BLaER1 (cell line): Measurements from ENCODE around the gene PPP1R14C.

Experiments used
- H3K27ac ChIP-seq: shearing (Covaris generic); formaldehyde crosslinking; 2 replicates; pipeline ENCODE4 v1.8.1; 2022
- H3K27me3 ChIP-seq: shearing (Covaris generic); formaldehyde crosslinking; 2 replicates; pipeline ENCODE4 v1.8.1; 2022
- H3K36me3 ChIP-seq: shearing (Covaris generic); formaldehyde crosslinking; 2 replicates; pipeline ENCODE4 v1.8.1; 2022
- H3K4me1 ChIP-seq: shearing (Covaris generic); formaldehyde crosslinking; 2 replicates; pipeline ENCODE4 v1.8.1; 2022
- H3K4me2 ChIP-seq: shearing (Covaris generic); formaldehyde crosslinking; 2 replicates; pipeline ENCODE4 v1.8.1; 2022
- H3K4me3 ChIP-seq: shearing (Covaris generic); formaldehyde crosslinking; 2 replicates; pipeline ENCODE4 v1.8.1; 2022
- H3K9ac ChIP-seq: shearing (Covaris generic); formaldehyde crosslinking; 2 replicates; pipeline ENCODE4 v1.8.1; 2022
- H3K9me3 ChIP-seq: shearing (Covaris generic); formaldehyde crosslinking; 2 replicates; pipeline ENCODE4 v1.8.1; 2022
- H4K20me1 ChIP-seq: shearing (Covaris generic); formaldehyde crosslinking; 2 replicates; pipeline ENCODE4 v1.8.1; 2022
- Cebpa-rat ChIP-seq: shearing (Covaris generic); IDR thresholded peaks from 2 replicates; pipeline ENCODE4 v1.8.1; 2022

Gene PPP1R14C

DNA sequence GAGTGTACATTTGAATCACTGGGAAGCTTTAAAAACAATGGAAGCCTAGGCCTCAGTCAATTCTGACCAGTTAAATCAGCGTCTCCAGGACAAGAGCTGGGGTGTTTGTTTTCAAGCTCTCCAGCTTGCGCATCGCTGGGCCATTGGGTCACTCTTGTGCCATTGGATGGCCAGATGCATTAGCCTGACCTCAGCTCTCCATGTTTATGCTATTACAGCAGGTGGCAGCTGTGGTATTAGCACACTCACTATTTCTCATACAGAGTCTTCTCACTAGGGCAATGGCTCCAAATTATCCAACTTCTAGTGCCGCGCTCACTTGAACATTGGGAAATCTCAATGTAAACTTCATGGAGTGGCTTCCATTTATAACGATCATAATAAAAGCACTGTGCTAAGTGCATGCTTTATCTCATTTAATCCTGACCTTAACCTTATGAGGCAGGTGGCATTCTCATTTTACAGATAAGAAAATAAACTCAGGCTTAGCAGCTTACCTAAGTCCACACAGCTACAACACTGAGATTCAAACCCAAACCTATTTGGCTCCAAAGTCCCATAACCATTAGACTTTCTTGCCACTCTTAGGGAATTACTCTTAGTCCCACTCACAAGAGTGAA, 108.8 kb downstream of the PPP1R14C start:
- H3K9me3 ChIP-seq, result peaks cover 10% of the 10 kb centered on the region
- H3K4me2 ChIP-seq, result no peak overlapping the region
- H3K27ac ChIP-seq, result no peak overlapping the region
- H3K27me3 ChIP-seq, result no peaks in the 10 kb centered on the region
- H3K4me1 ChIP-seq, result no peaks in the 10 kb centered on the region
- H3K36me3 ChIP-seq, result peaks cover 6% of the 10 kb centered on the region; the same call in 1 of the 2 replicates
- no peak overlapping the region for H3K4me3 ChIP-seq
- H3K9ac ChIP-seq, result no peak overlapping the region
- no peak for TF ChIP-seq Cebpa-rat
- no peaks in the 10 kb centered on the region for H4K20me1 ChIP-seq

GRCh38 chr6:150252714-150253444, 110.0 kb downstream of the PPP1R14C start:
- H3K4me3 ChIP-seq, result no peak overlapping the region
- H3K36me3 ChIP-seq, result peaks cover 6% of the 10 kb centered on the region; the same call in 1 of the 2 replicates
- no peaks in the 10 kb centered on the region for H4K20me1 ChIP-seq
- H3K4me1 ChIP-seq, result no peaks in the 10 kb centered on the region
- no peak overlapping the region for H3K9ac ChIP-seq
- no peak overlapping the region for H3K27ac ChIP-seq
- peaks cover 4% of the 10 kb centered on the region for H3K9me3 ChIP-seq
- no peak overlapping the region for H3K4me2 ChIP-seq
- TF ChIP-seq Cebpa-rat, result no peak
- H3K27me3 ChIP-seq, result no peaks in the 10 kb centered on the region

- Histone ChIP-seq H4K20me1 (no peaks in the 10 kb centered on the region), H3K4me2 (no peak overlapping the region), H3K4me1 (no peaks in the 10 kb centered on the region), H3K4me3 (no peak overlapping the region), H3K27ac (no peak overlapping the region), H3K9ac (no peak overlapping the region), H3K9me3 (peaks cover 4% of the 10 kb centered on the region; the same call in 1 of the 2 replicates), H3K36me3 (0 out of 2 replicates have a peak, but pooled peaks cover 6% of the 10 kb centered on the region), H3K27me3 (no peaks in the 10 kb centered on the region)
- no peak for TF ChIP-seq Cebpa-rat
These were observed 110.6 kb downstream of the PPP1R14C start for GRCh38 chr6:150253489-150253888.

- no peak overlapping the region for H3K27ac ChIP-seq
- H3K4me1 ChIP-seq, result no peaks in the 10 kb centered on the region
- H4K20me1 ChIP-seq, result no peaks in the 10 kb centered on the region
- peaks cover 5% of the 10 kb centered on the region; the same call in 1 of the 2 replicates for H3K9me3 ChIP-seq
- 0 out of 2 replicates have a peak, but pooled peaks cover 6% of the 10 kb centered on the region for H3K36me3 ChIP-seq
- no peak overlapping the region for H3K9ac ChIP-seq
- H3K4me2 ChIP-seq, result no peak overlapping the region
- H3K27me3 ChIP-seq, result no peaks in the 10 kb centered on the region
- TF ChIP-seq Cebpa-rat, result no peak
- H3K4me3 ChIP-seq, result no peak overlapping the region
These were observed 111.9 kb downstream of the PPP1R14C start for GRCh38 chr6:150254770-150255169.

DNA sequence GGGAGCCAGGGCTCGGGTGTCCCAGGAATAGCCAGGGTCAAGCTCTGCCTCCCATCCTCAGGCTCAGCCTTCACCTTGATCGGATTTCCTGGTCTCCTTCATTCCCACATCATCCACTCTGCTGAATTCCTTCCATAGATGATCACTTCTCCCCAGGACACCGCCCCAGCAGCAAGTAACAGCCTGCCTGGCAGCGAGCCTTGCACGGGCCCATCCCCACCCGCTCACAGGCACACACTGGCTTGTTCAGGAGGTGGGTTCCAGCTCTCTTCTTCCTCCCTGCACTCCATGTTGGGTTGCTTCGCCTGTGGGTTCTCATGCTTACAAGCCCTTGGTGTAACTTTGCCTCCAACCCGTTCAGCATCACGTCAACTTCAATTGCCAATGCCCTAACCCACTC, 113.0 kb downstream of the PPP1R14C start:
- Histone ChIP-seq H3K4me3 (no peak overlapping the region), H3K27me3 (no peaks in the 10 kb centered on the region), H3K9me3 (peaks cover 5% of the 10 kb centered on the region; the same call in 1 of the 2 replicates), H3K4me1 (no peaks in the 10 kb centered on the region), H4K20me1 (no peaks in the 10 kb centered on the region), H3K9ac (no peak overlapping the region), H3K4me2 (no peak overlapping the region), H3K27ac (no peak overlapping the region), H3K36me3 (no peaks in the 10 kb centered on the region)
- no peak for TF ChIP-seq Cebpa-rat

GRCh38 chr6:150256618-150257272, 113.9 kb downstream of the PPP1R14C start:
- TF ChIP-seq Cebpa-rat, result no peak
- Histone ChIP-seq H3K36me3 (no peaks in the 10 kb centered on the region), H3K9ac (no peak overlapping the region), H3K27me3 (no peaks in the 10 kb centered on the region), H3K4me2 (no peak overlapping the region), H3K4me3 (no peak overlapping the region), H3K4me1 (no peaks in the 10 kb centered on the region), H3K9me3 (peaks cover 5% of the 10 kb centered on the region; the same call in 1 of the 2 replicates), H3K27ac (no peak overlapping the region), H4K20me1 (no peaks in the 10 kb centered on the region)

DNA sequence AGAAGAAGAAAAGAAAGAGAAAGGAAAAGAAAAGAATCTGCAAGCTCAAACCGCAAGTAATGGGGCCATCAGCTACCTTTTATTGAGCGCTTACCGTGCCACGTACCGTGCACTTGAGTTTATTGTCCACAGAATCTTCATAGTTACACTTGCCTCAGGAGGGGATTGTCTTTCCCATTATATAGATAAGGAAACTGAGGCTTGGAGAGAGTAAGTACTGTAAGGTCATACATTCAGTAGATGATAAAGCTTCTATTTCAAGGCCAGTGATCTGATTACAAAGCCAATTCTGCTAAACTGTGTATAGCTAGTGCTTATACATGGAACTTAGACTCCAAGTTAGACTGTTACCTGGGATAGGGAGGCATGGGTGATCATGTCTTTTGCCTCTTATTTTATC, 115.5 kb downstream of the PPP1R14C start:
- Histone ChIP-seq H3K36me3 (no peaks in the 10 kb centered on the region), H3K27ac (no peak overlapping the region), H3K4me3 (no peak overlapping the region)

GRCh38 chr6:150260931-150261330, 118.1 kb downstream of the PPP1R14C start:
- Histone ChIP-seq H3K27me3 (no peaks in the 10 kb centered on the region), H3K36me3 (no peaks in the 10 kb centered on the region), H3K4me3 (no peak overlapping the region), H3K4me1 (no peaks in the 10 kb centered on the region), H3K27ac (no peak overlapping the region), H3K9me3 (peaks cover 5% of the 10 kb centered on the region; the same call in 1 of the 2 replicates), H3K9ac (no peak overlapping the region), H3K4me2 (no peak overlapping the region), H4K20me1 (no peaks in the 10 kb centered on the region)
- TF ChIP-seq Cebpa-rat, result no peak

More for the DNA sequence above, 115.5 kb downstream of the PPP1R14C start:
- H3K27me3 ChIP-seq, result no peaks in the 10 kb centered on the region
- no peak for TF ChIP-seq Cebpa-rat
- no peak overlapping the region for H3K9ac ChIP-seq
- H3K4me1 ChIP-seq, result no peaks in the 10 kb centered on the region
- peaks cover 5% of the 10 kb centered on the region; the same call in 1 of the 2 replicates for H3K9me3 ChIP-seq
- H4K20me1 ChIP-seq, result no peaks in the 10 kb centered on the region
- no peak overlapping the region for H3K4me2 ChIP-seq

DNA sequence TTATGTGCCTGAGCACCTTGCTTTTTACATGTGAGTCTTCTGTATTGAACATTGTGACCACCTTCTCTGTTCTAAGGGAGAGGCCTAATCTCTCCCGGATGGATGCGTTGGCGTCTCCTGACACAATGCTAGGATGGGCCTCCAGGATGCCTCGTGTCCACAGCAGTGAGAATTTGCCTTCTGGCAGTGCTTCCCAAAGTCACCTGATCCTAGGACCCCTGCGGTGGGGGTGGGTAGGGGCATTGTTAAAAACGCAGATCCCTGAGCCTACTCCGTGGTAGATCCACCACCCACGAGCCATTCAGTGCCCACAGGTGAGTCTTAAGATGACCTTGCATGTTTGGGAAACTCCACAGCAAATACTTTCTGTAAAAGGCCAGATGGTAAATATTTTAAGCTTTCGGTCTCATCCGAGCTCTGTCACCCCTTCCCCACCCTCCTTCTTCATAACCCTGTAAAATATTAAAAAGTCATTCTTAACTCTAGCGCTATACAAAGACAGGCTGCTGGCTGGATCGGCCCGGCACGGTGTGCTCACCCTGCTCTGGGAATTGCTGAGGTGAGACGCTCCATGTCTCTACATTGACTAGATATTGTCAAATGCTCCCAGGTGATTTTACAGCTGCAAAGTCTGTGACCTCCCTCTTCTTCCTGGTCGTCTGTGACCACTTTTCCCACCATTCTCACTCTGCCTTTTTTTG, 119.3 kb downstream of the PPP1R14C start:
- no peak for TF ChIP-seq Cebpa-rat
- no peak overlapping the region for H3K4me3 ChIP-seq
- no peak overlapping the region for H3K4me2 ChIP-seq
- no peaks in the 10 kb centered on the region for H3K27me3 ChIP-seq
- H3K9me3 ChIP-seq, result peaks cover 5% of the 10 kb centered on the region; the same call in 1 of the 2 replicates
- H3K4me1 ChIP-seq, result no peaks in the 10 kb centered on the region
- no peak overlapping the region for H3K9ac ChIP-seq
- H3K27ac ChIP-seq, result no peak overlapping the region
- no peaks in the 10 kb centered on the region for H3K36me3 ChIP-seq
- H4K20me1 ChIP-seq, result no peaks in the 10 kb centered on the region
